ENCODE results near the gene TEP1. TPM values are rescaled to one million over a fixed set of nuclear protein-coding genes. Genes with fewer than 3 reads are reported as not detected.

Gene TEP1
- total and polyA plus RNA-seq, 2 of the 13 experiments (the other 11 are each of a cell fraction or from before 2014, with no cell fraction given) = 11.0 to 12.8 TPM

GRCh38 chr14:20376071-20376588 lies 37.2 kb downstream of the TEP1 start (continued):
- TF ChIP-seq PRDM15 (CRISPR knock-in tag; IDR thresholded peaks at IDR 0.05) (no peak), AHDC1 (CRISPR knock-in tag; IDR thresholded peaks at IDR 0.05; ENCODE audit: borderline replicate concordance) (peak; percentile 50; the same call in 1 of the 2 replicates), CHCHD3 (CRISPR knock-in tag; IDR thresholded peaks at IDR 0.05) (0 out of 2 replicates have a peak, but pooled peaks have one; percentile 39), ZNF569 (CRISPR knock-in tag; IDR thresholded peaks at IDR 0.05; ENCODE audit: borderline replicate concordance) (0 out of 2 replicates have a peak, but pooled peaks have one; percentile 40), TBP (CRISPR knock-in tag; IDR thresholded peaks at IDR 0.05) (no peak), ELF4 (CRISPR knock-in tag; IDR thresholded peaks at IDR 0.05; ENCODE audit: borderline replicate concordance) (no peak), ERF (CRISPR knock-in tag; IDR thresholded peaks at IDR 0.05) (0 out of 2 replicates have a peak, but pooled peaks have one; percentile 43), ZNF343 (CRISPR knock-in tag; IDR thresholded peaks at IDR 0.05) (no peak), KMT2A (CRISPR knock-in tag; IDR thresholded peaks at IDR 0.05) (0 out of 2 replicates have a peak, but pooled peaks have one; percentile 32), STAT6 (CRISPR knock-in tag; IDR thresholded peaks at IDR 0.05; ENCODE audit: borderline replicate concordance) (peak; percentile 74; the same call in 1 of the 2 replicates), ZNF556 (CRISPR knock-in tag; IDR thresholded peaks at IDR 0.05; ENCODE audit: borderline replicate concordance) (0 out of 2 replicates have a peak, but pooled peaks have one; percentile 32), ZNF567 (CRISPR knock-in tag; IDR thresholded peaks at IDR 0.05; ENCODE audit: borderline replicate concordance) (0 out of 2 replicates have a peak, but pooled peaks have one; percentile 66), HDAC1 (CRISPR knock-in tag; IDR thresholded peaks at IDR 0.05) (peak; percentile 72), SOX13 (IDR thresholded peaks at IDR 0.05) (no peak), SOX13 (CRISPR knock-in tag; conservative IDR thresholded peaks at IDR 0.05 in 1 of 2, IDR thresholded peaks at IDR 0.05 in 1 of 2) (0 out of 4 replicates have a peak, but pooled peaks of 1 of the 2 experiments have one; percentile 30), STAG1 (CRISPR knock-in tag; IDR thresholded peaks at IDR 0.05) (0 out of 2 replicates have a peak, but pooled peaks have one; percentile 20), ZSCAN25 (CRISPR knock-in tag; IDR thresholded peaks at IDR 0.05) (peak; percentile 60; the same call in 1 of the 2 replicates)
